A549 (cell line): ENCODE data around the gene MAGEA8. TPM values are rescaled to one million over a fixed set of nuclear protein-coding genes. Genes with fewer than 3 reads are reported as not detected.

Experiments
- ATAC-seq, 2 experiments: fragments of 200-7000 bp in 1 of 2; fragments of >200 bp in 1 of 2; cut with Nextera tagmentation in 1 of 2; cut with Tn5 transposase in 1 of 2; 3 replicates each; pipeline versions ENCODE4 v1.8.0 to v1.9.1; 2018 to 2020; ENCODE audit warnings: mild to moderate bottlenecking in 1 of 2, moderate library complexity in 1 of 2
- CTCF ChIA-PET: fragments of 300-600 bp; sonication (Branson Sonifier 250); formaldehyde crosslinking; extraction: SDS; loops from one replicate; lab custom pipeline; 2021; ENCODE audit warnings: antibody characterized with exemption, inconsistent platforms; lab: Yijun Ruan, JAX
- POLR2A ChIA-PET: fragments of 350-600 bp; formaldehyde crosslinking; extraction: SDS; loops from one replicate; lab custom pipeline; 2021; ENCODE audit warnings: antibody characterized with exemption, inconsistent platforms; lab: Yijun Ruan, JAX
- DNase-seq, 2 experiments: peaks; one replicate each; pipeline versions ENCODE4 v3.0.0 to v3.0.0-alpha.2; 2011 to 2016; ENCODE audit warnings: low read depth in 1 of 2, low spot score in 1 of 2
- FAIRE-seq: peaks from 2 replicates; lab custom pipeline; 2011; peaks lifted over from hg19 to GRCh38; lab: Jason Lieb, UNC
- H3K27ac ChIP-seq, 2 experiments: fragments of >200 bp; sonication (Bioruptor Twin); formaldehyde crosslinking; 3 replicates each; pipeline ENCODE4 v1.5.1; 2016 to 2017
- H3K4me1 ChIP-seq: fragments of >200 bp; sonication (Bioruptor Twin); formaldehyde crosslinking; 3 replicates; pipeline ENCODE4 v1.6.1; 2016
- H3K4me2 ChIP-seq: fragments of >200 bp; sonication (Bioruptor Twin); formaldehyde crosslinking; 3 replicates; pipeline ENCODE4 v1.6.1; 2016
- H3K4me3 ChIP-seq: fragments of >200 bp; sonication (Bioruptor Twin); formaldehyde crosslinking; 3 replicates; pipeline ENCODE4 v1.5.1; 2016
- H3K9me3 ChIP-seq: fragments of >200 bp; sonication (Bioruptor Twin); formaldehyde crosslinking; 3 replicates; pipeline ENCODE4 v1.6.1; 2016
- CBX8 ChIP-seq: fragments of 200-600 bp; sonication (generic); IDR thresholded peaks from 2 replicates; pipeline ENCODE4 v1.6.1; 2016
- CHD2 ChIP-seq: fragments of 150-350 bp; IDR thresholded peaks from 2 replicates; pipeline ENCODE4 v1.6.1; 2014; ENCODE audit warnings: low read length; ENCODE audit not compliant: partially characterized antibody
- EHF ChIP-seq: fragments of 250-450 bp; sonication (Bioruptor Pico); IDR thresholded peaks from 2 replicates; pipeline ENCODE4 v1.5.0; 2020; ENCODE audit warnings: mild to moderate bottlenecking
- FOSB ChIP-seq: fragments of 250-450 bp; sonication (Bioruptor Pico); IDR thresholded peaks from 2 replicates; pipeline ENCODE4 v1.5.0; 2020; ENCODE audit warnings: mild to moderate bottlenecking, moderate library complexity
- FOSL2 ChIP-seq, 2 experiments: fragments of 450-650 bp in 1 of 2; fragments of >200 bp in 1 of 2; sonication (Bioruptor Twin) in 1 of 2; formaldehyde crosslinking; IDR thresholded peaks; 2 replicates each; pipeline versions ENCODE4 v1.5.0 to v1.6.1; 2016 to 2020; ENCODE audit warnings: mild to moderate bottlenecking in 1 of 2, moderate library complexity in 1 of 2
- HOXB13 ChIP-seq: fragments of 250-450 bp; sonication (Bioruptor Pico); IDR thresholded peaks from 2 replicates; pipeline ENCODE4 v1.5.0; 2020; ENCODE audit warnings: low read depth, mild to moderate bottlenecking, moderate library complexity
- JUNB ChIP-seq: fragments of >200 bp; sonication (Bioruptor Twin); formaldehyde crosslinking; IDR thresholded peaks from 2 replicates; pipeline ENCODE4 v1.6.1; 2016
- KDM1A ChIP-seq: fragments of 200-600 bp; sonication (generic); IDR thresholded peaks from 2 replicates; pipeline ENCODE4 v1.6.1; 2016; ENCODE audit warnings: low read depth, mild to moderate bottlenecking
- KDM5A ChIP-seq: fragments of 200-600 bp; sonication (generic); IDR thresholded peaks from 2 replicates; pipeline ENCODE4 v1.6.1; 2016; ENCODE audit warnings: antibody characterized with exemption, mild to moderate bottlenecking
- MAX ChIP-seq: IDR thresholded peaks from 2 replicates; pipeline ENCODE4 v1.6.1; 2012
- NFE2L2 ChIP-seq: fragments of 150-350 bp; conservative IDR thresholded peaks from 2 replicates; pipeline ENCODE4 v1.6.1; 2014; ENCODE audit warnings: low read length
- NPAS2 ChIP-seq: fragments of 250-450 bp; sonication (Bioruptor Pico); IDR thresholded peaks from 2 replicates; pipeline ENCODE4 v1.8.0; 2022; ENCODE audit warnings: mild to moderate bottlenecking, moderate library complexity, borderline replicate concordance
- RARB ChIP-seq: fragments of 250-450 bp; sonication (Bioruptor Pico); IDR thresholded peaks from 2 replicates; pipeline ENCODE4 v1.8.0; 2021; ENCODE audit warnings: mild to moderate bottlenecking, moderate library complexity
- RCOR1 ChIP-seq: fragments of 150-350 bp; IDR thresholded peaks from 2 replicates; pipeline ENCODE4 v1.6.1; 2014; ENCODE audit warnings: antibody characterized with exemption, low read length, low read depth
- SREBF2 ChIP-seq: fragments of 450-650 bp; IDR thresholded peaks from 2 replicates; pipeline ENCODE4 v1.6.1; 2014; ENCODE audit warnings: mild to moderate bottlenecking, moderate library complexity
- ZFP36 ChIP-seq: fragments of 450-650 bp; IDR thresholded peaks from 2 replicates; pipeline ENCODE4 v1.6.1; 2014; ENCODE audit warnings: borderline replicate concordance; ENCODE audit not compliant: partially characterized antibody
- ZNF302 ChIP-seq: fragments of 250-450 bp; sonication (Bioruptor Pico); IDR thresholded peaks from 2 replicates; pipeline ENCODE4 v1.9.0; 2021; ENCODE audit warnings: inconsistent platforms, mild to moderate bottlenecking, moderate library complexity
- ZSCAN20 ChIP-seq: fragments of 250-450 bp; sonication (Bioruptor Pico); IDR thresholded peaks from 2 replicates; pipeline ENCODE4 v1.8.0; 2022; ENCODE audit warnings: mild to moderate bottlenecking, moderate library complexity
- WGBS: methylation state at CpG from one replicate; pipeline ENCODE4 v1.1.6; 2017; ENCODE audit errors: missing lambda C conversion rate; 5-methylcytosine and 5-hydroxymethylcytosine counted together
- polyA plus RNA-seq, 4 experiments: library from polyadenylated mRNA; depleted of rRNA in 3 of 4; stranded (reverse); fragments of >200 nt; fragmentation: RNase III in 1 of 4; extraction: RNeasy Plus Mini Kit Qiagen cat#74134 plus additional on column Dnase treatment in 1 of 4; gene quantifications; 2 replicates in 3 of 4; 3 replicates in 1 of 4; pipeline ENCODE4 v1.2.3, GENCODE V29; 2011 to 2017
- TF ChIP-seq, protein P1 (sequence below): fragments of >200 bp; sonication (Bioruptor Twin); formaldehyde crosslinking; IDR thresholded peaks from 3 replicates; pipeline ENCODE4 v1.5.1; 2016
- TF ChIP-seq, protein P2 (sequence below): fragments of >200 bp; sonication (Bioruptor Twin); formaldehyde crosslinking; IDR thresholded peaks from 2 replicates; pipeline ENCODE4 v1.6.1; 2016
- TF ChIP-seq, protein P3 (sequence below): IDR thresholded peaks from 2 replicates; pipeline ENCODE4 v1.6.1; 2012; ENCODE audit warnings: low read depth, borderline replicate concordance

MAGEA8 gene
- polyA plus RNA-seq, 2 of the 4 experiments (the other 2 are of a cell fraction) = not detected

GRCh38 chrX:149851864-149852263 is 29.1 kb upstream of the MAGEA8 start:
- no peak overlapping the region for H3K4me3 ChIP-seq
- FAIRE-seq = no peak
- ChIA-PET CTCF (no interaction called here), POLR2A (no interaction called here)
- no peaks in the 10 kb centered on the region for H3K4me1 ChIP-seq
- H3K4me2 ChIP-seq = no peak overlapping the region
- DNase-seq = no peak
- ATAC-seq = no peak
- TF ChIP-seq HOXB13 (CRISPR knock-in tag) = no peak
- TF ChIP-seq KDM1A = no peak
- TF ChIP-seq CHD2 = no peak
- TF ChIP-seq MAX = no peak
- no peak for TF ChIP-seq KDM5A
- no peak for TF ChIP-seq SREBF2
- TF ChIP-seq NFE2L2 = no peak
- TF ChIP-seq FOSB (CRISPR knock-in tag) = no peak
- TF ChIP-seq ZNF302 (CRISPR knock-in tag) = no peak
- TF ChIP-seq, protein P1, sequence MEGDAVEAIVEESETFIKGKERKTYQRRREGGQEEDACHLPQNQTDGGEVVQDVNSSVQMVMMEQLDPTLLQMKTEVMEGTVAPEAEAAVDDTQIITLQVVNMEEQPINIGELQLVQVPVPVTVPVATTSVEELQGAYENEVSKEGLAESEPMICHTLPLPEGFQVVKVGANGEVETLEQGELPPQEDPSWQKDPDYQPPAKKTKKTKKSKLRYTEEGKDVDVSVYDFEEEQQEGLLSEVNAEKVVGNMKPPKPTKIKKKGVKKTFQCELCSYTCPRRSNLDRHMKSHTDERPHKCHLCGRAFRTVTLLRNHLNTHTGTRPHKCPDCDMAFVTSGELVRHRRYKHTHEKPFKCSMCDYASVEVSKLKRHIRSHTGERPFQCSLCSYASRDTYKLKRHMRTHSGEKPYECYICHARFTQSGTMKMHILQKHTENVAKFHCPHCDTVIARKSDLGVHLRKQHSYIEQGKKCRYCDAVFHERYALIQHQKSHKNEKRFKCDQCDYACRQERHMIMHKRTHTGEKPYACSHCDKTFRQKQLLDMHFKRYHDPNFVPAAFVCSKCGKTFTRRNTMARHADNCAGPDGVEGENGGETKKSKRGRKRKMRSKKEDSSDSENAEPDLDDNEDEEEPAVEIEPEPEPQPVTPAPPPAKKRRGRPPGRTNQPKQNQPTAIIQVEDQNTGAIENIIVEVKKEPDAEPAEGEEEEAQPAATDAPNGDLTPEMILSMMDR = no peak
- no peaks in the 10 kb centered on the region for H3K9me3 ChIP-seq
- H3K27ac ChIP-seq = no peak overlapping the region

DNA sequence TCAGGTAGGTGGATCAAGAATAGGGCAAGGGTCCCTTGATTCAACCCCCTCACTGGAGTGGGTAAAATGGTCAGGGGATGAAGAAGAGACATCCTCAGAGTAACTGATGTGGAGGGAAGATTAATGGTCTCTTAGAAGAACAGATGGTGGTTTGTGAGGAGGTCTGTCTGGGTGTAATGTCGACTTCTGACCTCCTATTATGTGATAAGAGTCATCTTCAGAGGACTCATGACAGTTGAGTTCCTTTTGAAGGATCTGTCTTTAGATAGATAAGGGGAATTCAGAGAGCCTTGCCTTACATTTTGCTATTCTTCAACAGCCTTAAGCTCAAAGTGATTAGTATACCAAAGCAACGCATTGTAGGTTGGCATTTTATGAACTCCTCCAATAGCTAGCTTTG is 27.1 kb upstream of the MAGEA8 start:
- ATAC-seq (no peak), FAIRE-seq (peak; percentile 28), DNase-seq (no peak)
- TF ChIP-seq JUNB (no peak), EHF (CRISPR knock-in tag) (no peak), CBX8 (no peak), NFE2L2 (no peak), ZFP36 (no peak), RCOR1 (no peak), ZSCAN20 (CRISPR knock-in tag) (no peak), RARB (CRISPR knock-in tag) (no peak), NPAS2 (CRISPR knock-in tag) (no peak), FOSL2 (IDR thresholded peaks at IDR 0.05) (no peak), FOSL2 (CRISPR knock-in tag; IDR thresholded peaks at IDR 0.05) (no peak)
- TF ChIP-seq, protein P2, sequence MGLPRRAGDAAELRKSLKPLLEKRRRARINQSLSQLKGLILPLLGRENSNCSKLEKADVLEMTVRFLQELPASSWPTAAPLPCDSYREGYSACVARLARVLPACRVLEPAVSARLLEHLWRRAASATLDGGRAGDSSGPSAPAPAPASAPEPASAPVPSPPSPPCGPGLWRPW = no peak
- TF ChIP-seq, protein P3, sequence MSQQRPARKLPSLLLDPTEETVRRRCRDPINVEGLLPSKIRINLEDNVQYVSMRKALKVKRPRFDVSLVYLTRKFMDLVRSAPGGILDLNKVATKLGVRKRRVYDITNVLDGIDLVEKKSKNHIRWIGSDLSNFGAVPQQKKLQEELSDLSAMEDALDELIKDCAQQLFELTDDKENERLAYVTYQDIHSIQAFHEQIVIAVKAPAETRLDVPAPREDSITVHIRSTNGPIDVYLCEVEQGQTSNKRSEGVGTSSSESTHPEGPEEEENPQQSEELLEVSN = no peak
- TF ChIP-seq, protein P1 = no peak
- 3% methylated on average over 2 of the region's 2 CpGs for WGBS
- Histone ChIP-seq H3K4me2 (no peak overlapping the region), H3K4me3 (no peak overlapping the region), H3K9me3 (no peaks in the 10 kb centered on the region), H3K4me1 (no peaks in the 10 kb centered on the region), H3K27ac (no peak overlapping the region)
- ChIA-PET CTCF (no interaction called here), POLR2A (no interaction called here)
